ENCODE results near the gene GALNT10. TPM values are rescaled to one million over a fixed set of nuclear protein-coding genes. Genes with fewer than 3 reads are reported as not detected.

Gene GALNT10
- total RNA-seq, 1 donor from 2014 or later = 10.2 TPM

GRCh38 chr5:154342211-154342610, 151.7 kb downstream of the GALNT10 start:
- no peak overlapping the region for H3K9ac ChIP-seq
- no peak overlapping the region for H3K4me3 Mint-ChIP-seq
- no peak overlapping the region for H3K4me3 ChIP-seq
- H2AFZ ChIP-seq (replicated peaks) = no peak overlapping the region
- TF ChIP-seq EZH2 (IDR thresholded peaks at IDR 0.05) (no peak), EZH2phosphoT487 (IDR thresholded peaks at IDR 0.05) (no peak), CTCF (IDR thresholded peaks at IDR 0.05) (no peak)
- H3K36me3 ChIP-seq = no peaks in the 10 kb centered on the region
- H3K27ac Mint-ChIP-seq = no peak overlapping the region
- no peak for DNase-seq (ENCODE audit: low spot score)
- no peak overlapping the region for H3K4me2 ChIP-seq
- no peaks in the 10 kb centered on the region for H3K9me3 Mint-ChIP-seq
- H4K20me1 ChIP-seq (ENCODE audit: low read depth) = no peaks in the 10 kb centered on the region
- H3F3A ChIP-seq (ENCODE audit: low read depth) = no peaks in the 10 kb centered on the region
- no peaks in the 10 kb centered on the region for H3K27me3 ChIP-seq
- peaks cover 8% of the 10 kb centered on the region for H3K4me1 Mint-ChIP-seq
- H3K36me3 Mint-ChIP-seq = peaks cover 11% of the 10 kb centered on the region
- no peaks in the 10 kb centered on the region for H3K79me2 ChIP-seq (ENCODE audit: low read depth)
- no peaks in the 10 kb centered on the region for H3K27me3 Mint-ChIP-seq (ENCODE audit: insufficient read depth, low read depth)
- no peak overlapping the region for H3K27ac ChIP-seq
- peaks cover 9% of the 10 kb centered on the region for H3K4me1 ChIP-seq
- no peaks in the 10 kb centered on the region for H3K9me3 ChIP-seq (ENCODE audit: low read depth)

- Mint-ChIP-seq H3K27ac (no peak overlapping the region), H3K27me3 (ENCODE audit: insufficient read depth, low read depth) (peaks cover 2% of the 10 kb centered on the region), H3K4me1 (peaks cover 8% of the 10 kb centered on the region), H3K4me3 (no peak overlapping the region), H3K36me3 (peaks cover 5% of the 10 kb centered on the region), H3K9me3 (no peaks in the 10 kb centered on the region)
- Histone ChIP-seq H2AFZ (replicated peaks) (no peak overlapping the region), H4K20me1 (ENCODE audit: low read depth) (no peaks in the 10 kb centered on the region), H3K9me3 (ENCODE audit: low read depth) (no peaks in the 10 kb centered on the region), H3K9ac (no peak overlapping the region), H3K4me3 (no peak overlapping the region), H3K36me3 (no peaks in the 10 kb centered on the region), H3K27me3 (no peaks in the 10 kb centered on the region), H3K79me2 (ENCODE audit: low read depth) (no peaks in the 10 kb centered on the region), H3F3A (ENCODE audit: low read depth) (no peaks in the 10 kb centered on the region), H3K4me2 (no peak overlapping the region), H3K27ac (no peak overlapping the region), H3K4me1 (peaks cover 9% of the 10 kb centered on the region)
- TF ChIP-seq CTCF (IDR thresholded peaks at IDR 0.05) = no peak
- no peak for TF ChIP-seq EZH2phosphoT487 (IDR thresholded peaks at IDR 0.05)
- TF ChIP-seq EZH2 (IDR thresholded peaks at IDR 0.05) = no peak
- DNase-seq (ENCODE audit: low spot score) = no peak
Measured at GRCh38 chr5:154342963-154343362, 152.4 kb downstream of the GALNT10 start.

GRCh38 chr5:154344461-154344860, 153.9 kb downstream of the GALNT10 start:
- no peak for DNase-seq (ENCODE audit: low spot score)
- Histone ChIP-seq H3K27ac (no peak overlapping the region), H3K79me2 (ENCODE audit: low read depth) (no peaks in the 10 kb centered on the region), H2AFZ (replicated peaks) (no peak overlapping the region), H3F3A (ENCODE audit: low read depth) (no peaks in the 10 kb centered on the region), H3K4me2 (no peak overlapping the region), H3K4me3 (no peak overlapping the region), H3K27me3 (no peaks in the 10 kb centered on the region), H4K20me1 (ENCODE audit: low read depth) (no peaks in the 10 kb centered on the region), H3K9ac (no peak overlapping the region), H3K4me1 (peaks cover 2% of the 10 kb centered on the region), H3K36me3 (no peaks in the 10 kb centered on the region), H3K9me3 (ENCODE audit: low read depth) (no peaks in the 10 kb centered on the region)
- Mint-ChIP-seq H3K27ac (no peak overlapping the region), H3K27me3 (ENCODE audit: insufficient read depth, low read depth) (peaks cover 2% of the 10 kb centered on the region), H3K36me3 (peaks cover 1% of the 10 kb centered on the region), H3K4me1 (peaks cover 2% of the 10 kb centered on the region), H3K4me3 (no peak overlapping the region), H3K9me3 (no peaks in the 10 kb centered on the region)
- TF ChIP-seq EZH2 (IDR thresholded peaks at IDR 0.05) (no peak), EZH2phosphoT487 (IDR thresholded peaks at IDR 0.05) (no peak), CTCF (IDR thresholded peaks at IDR 0.05) (no peak)
